Type B pancreatic cell (in vitro differentiated cells): ENCODE data around the gene PKP1. TPM values are rescaled to one million over a fixed set of nuclear protein-coding genes. Genes with fewer than 3 reads are reported as not detected.

Experiments
- DNase-seq: peaks from one replicate; pipeline ENCODE4 v3.0.0; 2021; ENCODE audit warnings: mixed read lengths; ENCODE audit not compliant: unreplicated experiment; ENCODE audit errors: extremely low spot score
- H3K27ac Mint-ChIP-seq: 2 replicates; pipeline ENCODE4 v1.8.0; 2021; ENCODE audit warnings: mild to moderate bottlenecking, mixed read lengths
- H3K27me3 Mint-ChIP-seq: 2 replicates; pipeline ENCODE4 v1.8.0; 2021; ENCODE audit warnings: mixed read lengths
- H3K36me3 Mint-ChIP-seq: 2 replicates; pipeline ENCODE4 v1.8.0; 2021; ENCODE audit warnings: mixed read lengths
- H3K4me1 Mint-ChIP-seq: one replicate; pipeline ENCODE4 v1.8.0; 2021; ENCODE audit warnings: mixed read lengths; ENCODE audit not compliant: unreplicated experiment
- H3K4me3 Mint-ChIP-seq: 2 replicates; pipeline ENCODE4 v1.8.0; 2021; ENCODE audit warnings: mild to moderate bottlenecking, mixed read lengths
- H3K9me3 Mint-ChIP-seq: 2 replicates; pipeline ENCODE4 v1.8.0; 2021; ENCODE audit warnings: mixed read lengths
- total RNA-seq: library from RNA; stranded (reverse); gene quantifications from 2 replicates; pipeline ENCODE4 v1.2.1, GENCODE V29; 2021; ENCODE audit warnings: low replicate concordance
- TF ChIP-seq, protein P1 (sequence below): fragments of 200-600 bp; sonication (generic); conservative IDR thresholded peaks from 2 replicates; pipeline ENCODE4 v1.5.0; 2021; ENCODE audit warnings: antibody characterized with exemption, mild to moderate bottlenecking

The PKP1 gene
- total RNA-seq, 1 donor from 2014 or later = 7.6 TPM

DNA sequence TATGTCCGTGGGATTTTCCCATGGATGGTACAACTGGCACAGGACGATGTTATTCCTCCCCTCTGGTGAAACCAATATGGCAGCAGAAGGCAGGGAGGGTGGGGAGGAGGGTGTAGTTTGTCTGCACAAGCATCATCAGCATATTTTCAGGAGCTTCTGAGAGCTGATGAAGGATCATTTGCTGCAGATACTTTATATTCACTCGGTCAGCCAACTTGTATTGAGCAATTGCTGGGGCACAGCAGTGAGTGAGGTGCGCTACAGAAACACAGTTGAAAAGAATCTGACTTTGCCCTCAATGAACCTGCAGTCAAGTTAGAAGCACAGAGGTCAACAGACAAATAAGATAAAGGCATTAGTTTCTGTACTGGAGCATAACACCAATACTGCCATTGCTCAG, 13.0 kb downstream of the PKP1 start:
- Mint-ChIP-seq H3K27me3 (peaks cover 7% of the 10 kb centered on the region), H3K4me1 (peaks cover 16% of the 10 kb centered on the region), H3K36me3 (no peaks in the 10 kb centered on the region), H3K9me3 (no peaks in the 10 kb centered on the region), H3K27ac (peak overlapping the region; percentile 68), H3K4me3 (peak overlapping the region; percentile 11)
- DNase-seq = no peak
- TF ChIP-seq, protein P1, sequence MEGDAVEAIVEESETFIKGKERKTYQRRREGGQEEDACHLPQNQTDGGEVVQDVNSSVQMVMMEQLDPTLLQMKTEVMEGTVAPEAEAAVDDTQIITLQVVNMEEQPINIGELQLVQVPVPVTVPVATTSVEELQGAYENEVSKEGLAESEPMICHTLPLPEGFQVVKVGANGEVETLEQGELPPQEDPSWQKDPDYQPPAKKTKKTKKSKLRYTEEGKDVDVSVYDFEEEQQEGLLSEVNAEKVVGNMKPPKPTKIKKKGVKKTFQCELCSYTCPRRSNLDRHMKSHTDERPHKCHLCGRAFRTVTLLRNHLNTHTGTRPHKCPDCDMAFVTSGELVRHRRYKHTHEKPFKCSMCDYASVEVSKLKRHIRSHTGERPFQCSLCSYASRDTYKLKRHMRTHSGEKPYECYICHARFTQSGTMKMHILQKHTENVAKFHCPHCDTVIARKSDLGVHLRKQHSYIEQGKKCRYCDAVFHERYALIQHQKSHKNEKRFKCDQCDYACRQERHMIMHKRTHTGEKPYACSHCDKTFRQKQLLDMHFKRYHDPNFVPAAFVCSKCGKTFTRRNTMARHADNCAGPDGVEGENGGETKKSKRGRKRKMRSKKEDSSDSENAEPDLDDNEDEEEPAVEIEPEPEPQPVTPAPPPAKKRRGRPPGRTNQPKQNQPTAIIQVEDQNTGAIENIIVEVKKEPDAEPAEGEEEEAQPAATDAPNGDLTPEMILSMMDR = no peak

DNA sequence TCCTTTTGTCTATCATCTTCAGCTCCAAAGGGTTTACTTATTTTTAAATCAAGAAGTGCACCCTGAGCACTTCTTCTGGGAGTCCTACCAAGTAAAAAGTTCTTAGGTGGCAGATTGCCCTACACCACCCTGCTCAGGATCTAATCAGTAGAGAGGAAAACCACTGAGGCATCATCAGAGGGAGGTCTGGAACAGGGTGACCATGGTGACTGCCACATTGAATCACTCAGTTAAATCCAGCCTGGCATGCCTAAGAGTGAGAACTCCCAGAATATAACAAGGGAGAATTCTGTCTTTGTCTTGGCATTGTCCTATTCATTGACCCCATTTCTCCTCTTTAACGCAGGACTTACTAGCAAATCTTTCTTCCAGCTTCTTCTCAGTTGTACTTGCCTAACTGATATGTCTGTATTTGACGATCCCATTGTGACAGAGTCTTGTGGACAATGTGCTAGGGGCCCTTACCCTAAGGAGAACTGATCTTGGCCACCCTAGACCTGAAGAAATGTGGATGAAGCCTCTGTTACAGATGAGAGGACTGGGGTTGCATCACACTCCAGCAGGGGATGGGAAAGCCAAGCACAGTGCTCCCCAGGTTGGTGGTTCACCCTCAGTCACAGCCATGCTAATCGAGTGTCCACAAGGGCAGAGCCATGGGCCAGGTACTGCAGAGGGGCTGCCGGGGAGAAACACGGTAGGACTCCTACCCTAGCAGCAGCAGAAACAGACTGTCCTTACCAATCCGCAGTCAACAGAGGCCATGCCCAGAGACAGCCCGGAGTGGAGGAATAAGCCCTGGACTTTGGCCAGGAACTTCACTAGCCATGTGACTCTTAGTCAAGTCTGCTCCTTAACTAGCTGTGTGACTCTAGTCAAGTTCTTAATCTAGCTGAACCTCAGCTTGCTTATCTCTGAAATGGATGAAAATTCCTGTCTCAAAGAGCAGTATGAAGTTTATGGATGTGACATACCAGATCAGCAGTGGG, 15.4 kb downstream of the PKP1 start:
- no peaks in the 10 kb centered on the region for H3K36me3 Mint-ChIP-seq
- DNase-seq = no peak
- TF ChIP-seq, protein P1 = no peak
- H3K9me3 Mint-ChIP-seq = no peaks in the 10 kb centered on the region
- H3K27me3 Mint-ChIP-seq = peaks cover 7% of the 10 kb centered on the region
- H3K27ac Mint-ChIP-seq = no peak overlapping the region
- peaks cover 22% of the 10 kb centered on the region for H3K4me1 Mint-ChIP-seq
- H3K4me3 Mint-ChIP-seq = no peak overlapping the region

DNA sequence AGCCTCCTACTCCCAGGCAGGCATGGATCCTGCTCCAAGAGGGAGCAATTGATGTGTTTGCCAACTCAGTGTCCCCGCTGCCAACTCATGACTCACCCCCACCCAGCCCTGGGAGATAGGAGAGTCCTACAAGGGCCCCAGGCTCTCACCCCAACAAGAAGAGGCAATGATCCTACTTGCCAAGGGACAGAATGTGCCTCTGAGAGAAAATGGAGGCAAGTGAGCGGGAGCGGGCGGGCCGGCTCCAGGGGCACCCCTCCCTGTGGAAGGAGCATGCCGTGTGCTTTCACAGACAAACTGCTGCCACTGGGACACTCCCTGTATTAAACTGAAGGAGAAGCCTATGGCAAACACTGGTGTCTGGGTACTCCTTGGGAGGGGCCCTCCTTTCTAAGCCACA, 16.7 kb downstream of the PKP1 start:
- DNase-seq = no peak
- Mint-ChIP-seq H3K27ac (no peak overlapping the region), H3K4me1 (peaks cover 20% of the 10 kb centered on the region), H3K27me3 (peaks cover 3% of the 10 kb centered on the region), H3K36me3 (no peaks in the 10 kb centered on the region), H3K9me3 (no peaks in the 10 kb centered on the region), H3K4me3 (no peak overlapping the region)
- TF ChIP-seq, protein P1 = no peak

DNA sequence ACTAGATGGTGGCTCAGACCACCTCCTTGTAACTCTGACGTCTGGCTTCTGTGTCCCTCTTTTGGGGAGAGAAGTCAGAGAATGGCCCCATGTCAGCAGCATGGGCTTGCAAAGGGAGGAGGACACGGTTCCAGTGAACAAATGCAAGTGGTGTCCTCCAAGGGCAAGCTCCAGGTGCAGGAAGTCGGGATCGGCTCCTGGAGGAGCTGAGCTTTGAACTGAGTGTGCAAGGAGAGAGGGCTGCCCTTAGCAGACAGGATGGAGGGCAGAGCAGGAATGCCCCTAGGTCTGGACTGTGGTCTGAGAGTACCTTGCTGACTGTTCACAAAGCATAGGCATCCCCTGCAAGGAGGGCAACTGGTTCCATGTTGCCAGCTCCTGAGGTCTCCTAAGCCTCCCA, 17.3 kb downstream of the PKP1 start:
- Mint-ChIP-seq H3K4me3 (no peak overlapping the region), H3K27me3 (no peaks in the 10 kb centered on the region), H3K4me1 (peaks cover 13% of the 10 kb centered on the region), H3K36me3 (no peaks in the 10 kb centered on the region), H3K9me3 (no peaks in the 10 kb centered on the region), H3K27ac (no peak overlapping the region)
- DNase-seq = no peak
- TF ChIP-seq, protein P1 = no peak

DNA sequence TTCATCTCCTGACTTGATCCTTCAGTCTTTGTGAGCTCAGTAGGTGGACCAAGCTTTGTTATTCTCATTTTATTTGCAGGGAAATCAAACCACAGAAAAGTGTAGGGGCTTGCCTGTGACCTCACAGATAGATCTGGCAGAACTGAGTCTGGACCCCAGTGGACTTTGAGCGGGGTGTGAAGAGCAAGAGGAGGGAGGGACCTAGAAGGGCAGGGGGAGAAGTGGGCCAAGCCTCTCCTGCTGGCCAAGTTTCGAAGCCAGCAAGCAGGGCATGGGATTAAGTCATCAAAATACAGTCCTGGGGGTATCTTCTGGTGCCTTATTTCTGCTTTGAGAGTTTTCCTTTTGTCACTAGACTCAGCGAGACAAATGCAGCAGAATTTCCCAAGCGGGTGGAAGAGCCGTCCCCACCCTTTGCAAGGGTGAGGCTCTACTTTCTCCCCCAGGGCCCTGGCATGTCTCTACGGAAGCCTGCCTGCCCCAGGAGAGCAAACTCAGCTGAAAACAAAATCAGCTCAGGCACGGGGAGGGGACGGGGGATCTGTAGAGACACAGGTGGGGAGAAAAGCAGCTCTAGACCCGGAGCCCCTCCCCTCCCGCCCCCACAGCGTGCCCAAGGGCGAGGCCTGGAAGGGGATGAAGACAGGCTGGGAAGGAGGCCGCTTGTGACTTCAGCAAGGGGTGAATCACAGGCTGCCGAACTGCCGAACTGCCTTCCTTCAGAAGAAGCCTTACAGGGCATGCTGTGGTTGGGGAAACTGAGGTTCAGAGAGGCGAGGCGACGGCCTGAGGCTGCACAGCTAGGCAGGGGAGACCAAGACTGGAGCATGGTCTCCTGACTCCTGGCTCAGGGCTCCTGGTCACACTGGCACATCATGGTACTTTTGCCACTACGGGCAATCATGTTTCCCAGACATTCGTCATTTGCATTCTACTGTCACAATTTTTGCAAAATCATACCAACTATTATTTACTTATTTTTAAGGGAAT, 19.2 kb downstream of the PKP1 start:
- TF ChIP-seq, protein P1 = no peak
- H3K27ac Mint-ChIP-seq = peak overlapping the region; percentile 90
- no peak for DNase-seq

More for the DNA sequence above, 19.2 kb downstream of the PKP1 start:
- H3K27me3 Mint-ChIP-seq = no peaks in the 10 kb centered on the region
- H3K4me1 Mint-ChIP-seq = peaks cover 6% of the 10 kb centered on the region
- H3K4me3 Mint-ChIP-seq = peak overlapping the region; percentile 62
- no peaks in the 10 kb centered on the region for H3K36me3 Mint-ChIP-seq
- no peaks in the 10 kb centered on the region for H3K9me3 Mint-ChIP-seq
